Esophagus muscularis mucosa (tissue), 4 donors: ENCODE data around the gene RUNX3. TPM values are rescaled to one million over a fixed set of nuclear protein-coding genes. Genes with fewer than 3 reads are reported as not detected.

ENCODE experiments used
- DNase-seq: peaks from one replicate; pipeline ENCODE4 v3.0.0-alpha.2; 2017; ENCODE audit errors: extremely low spot score
- H3K27ac ChIP-seq, 4 donors: fragments of 200-600 bp; sonication (generic); replicated peaks in 1 of 4; 1 replicate in 3 of 4; 2 replicates in 1 of 4; pipeline ENCODE4 v1.5.1; 2016 to 2019; ENCODE audit warnings: mild to moderate bottlenecking in 1 of 4
- H3K27me3 ChIP-seq, 4 donors: fragments of 200-600 bp; sonication (generic); one replicate each; pipeline versions ENCODE4 v1.5.1 to v1.6.0; 2016 to 2019
- H3K36me3 ChIP-seq, 4 donors: fragments of 200-600 bp; sonication (generic); one replicate each; pipeline ENCODE4 v1.5.1; 2016 to 2019
- H3K4me1 ChIP-seq, 4 donors: fragments of 200-600 bp; sonication (generic); one replicate each; pipeline ENCODE4 v1.5.1; 2016 to 2019
- H3K4me3 ChIP-seq, 4 donors: fragments of 200-600 bp; sonication (generic); 1 replicate in 2 of 4; 2 replicates in 2 of 4; pipeline ENCODE4 v1.5.1; 2016 to 2019; ENCODE audit warnings: mild to moderate bottlenecking in 4 of 4, moderate library complexity in 1 of 4
- H3K9me3 ChIP-seq, 4 donors: fragments of 200-600 bp; sonication (generic); 1 replicate in 3 of 4; 2 replicates in 1 of 4; pipeline ENCODE4 v1.5.1; 2016 to 2019
- EP300 ChIP-seq: sonication (generic); formaldehyde crosslinking; IDR thresholded peaks from one replicate; pipeline ENCODE4 v1.6.1; 2017; ENCODE audit warnings: antibody characterized with exemption
- POLR2A ChIP-seq: fragments of 450-650 bp; IDR thresholded peaks from one replicate; pipeline ENCODE4 v1.6.1; 2017; ENCODE audit warnings: antibody characterized with exemption, moderate library complexity, mild to moderate bottlenecking, low read depth
- POLR2AphosphoS5 ChIP-seq, 2 donors: sonication (generic); formaldehyde crosslinking; IDR thresholded peaks; one replicate each; pipeline ENCODE4 v1.6.1; 2017; ENCODE audit warnings: antibody characterized with exemption in 2 of 2
- WGBS: methylation state at CpG from one replicate; pipeline ENCODE4 v1.1.5; 2018; 5-methylcytosine and 5-hydroxymethylcytosine counted together
- intact Hi-C: fragments of 100-400 bp; cut with DNase I; formaldehyde crosslinking; loops from one replicate; pipeline ENCODE4 v1.15.1; 2023
- total RNA-seq, 4 donors: library from RNA; depleted of rRNA; stranded (reverse); fragments of >200 nt; gene quantifications; one replicate each; pipeline versions ENCODE4 v1.1.0 to v1.2.1, GENCODE V29; 2016
- TF ChIP-seq, protein P1 (sequence below), 3 experiments: fragments of 200-600 bp in 2 of 3; fragments of 450-650 bp in 1 of 3; sonication (generic) in 2 of 3; IDR thresholded peaks; one replicate each; pipeline ENCODE4 v1.5.1; 2017 to 2019; ENCODE audit warnings: antibody characterized with exemption in 3 of 3, mild to moderate bottlenecking in 2 of 3, moderate library complexity in 1 of 3

RUNX3 gene
- total RNA-seq, 4 donors from 2014 or later: 0.91 to 4.4 (median 2.3) TPM

DNA sequence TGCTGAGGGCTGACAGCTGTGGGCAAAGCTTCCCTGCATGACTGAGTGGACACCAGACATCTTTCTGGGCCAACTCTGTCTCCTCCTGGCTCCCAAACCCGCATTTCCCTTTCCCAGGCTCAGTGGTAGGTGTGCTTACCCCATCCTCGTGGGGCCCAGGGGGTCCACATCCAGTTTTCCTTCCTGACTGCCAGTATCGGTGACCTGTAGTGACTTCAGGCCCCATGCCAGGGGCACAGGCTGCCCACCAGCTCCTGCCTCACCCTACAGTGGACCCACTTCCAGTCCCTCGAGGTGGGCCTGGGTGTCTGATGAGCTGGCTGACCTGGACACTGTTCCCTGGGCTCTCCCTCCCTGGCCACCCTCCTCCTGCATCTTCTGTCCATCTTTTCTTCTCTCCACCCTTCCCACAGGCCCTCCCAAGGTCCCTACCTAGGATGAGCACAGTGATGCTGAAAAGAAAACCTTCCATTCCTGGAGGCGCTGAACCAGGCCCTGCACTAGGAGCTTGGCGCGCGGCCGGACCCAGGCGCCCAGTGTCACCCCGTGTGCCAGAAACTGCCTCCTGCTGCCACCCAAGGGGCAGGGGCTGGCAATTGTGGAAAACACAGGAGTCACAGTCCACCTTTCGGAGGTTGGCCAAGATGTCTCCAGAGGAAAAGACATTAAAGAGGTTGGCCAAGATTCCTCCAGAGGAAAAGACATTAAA, 67.1 kb downstream of the RUNX3 start:
- no peaks in the 10 kb centered on the region for H3K9me3 ChIP-seq
- H3K4me3 ChIP-seq: no peak overlapping the region
- no peaks in the 10 kb centered on the region for H3K4me1 ChIP-seq
- no peak overlapping the region for H3K27ac ChIP-seq
- intact Hi-C loops: no loop called here
- no peaks in the 10 kb centered on the region for H3K36me3 ChIP-seq
- DNase-seq: no peak
- H3K27me3 ChIP-seq: peaks cover 0 to 70% (median 2%) of the 10 kb centered on the region in 4 donors
- TF ChIP-seq EP300: no peak
- TF ChIP-seq POLR2AphosphoS5 (IDR thresholded peaks at IDR 0.05): no peak
- TF ChIP-seq, protein P1, sequence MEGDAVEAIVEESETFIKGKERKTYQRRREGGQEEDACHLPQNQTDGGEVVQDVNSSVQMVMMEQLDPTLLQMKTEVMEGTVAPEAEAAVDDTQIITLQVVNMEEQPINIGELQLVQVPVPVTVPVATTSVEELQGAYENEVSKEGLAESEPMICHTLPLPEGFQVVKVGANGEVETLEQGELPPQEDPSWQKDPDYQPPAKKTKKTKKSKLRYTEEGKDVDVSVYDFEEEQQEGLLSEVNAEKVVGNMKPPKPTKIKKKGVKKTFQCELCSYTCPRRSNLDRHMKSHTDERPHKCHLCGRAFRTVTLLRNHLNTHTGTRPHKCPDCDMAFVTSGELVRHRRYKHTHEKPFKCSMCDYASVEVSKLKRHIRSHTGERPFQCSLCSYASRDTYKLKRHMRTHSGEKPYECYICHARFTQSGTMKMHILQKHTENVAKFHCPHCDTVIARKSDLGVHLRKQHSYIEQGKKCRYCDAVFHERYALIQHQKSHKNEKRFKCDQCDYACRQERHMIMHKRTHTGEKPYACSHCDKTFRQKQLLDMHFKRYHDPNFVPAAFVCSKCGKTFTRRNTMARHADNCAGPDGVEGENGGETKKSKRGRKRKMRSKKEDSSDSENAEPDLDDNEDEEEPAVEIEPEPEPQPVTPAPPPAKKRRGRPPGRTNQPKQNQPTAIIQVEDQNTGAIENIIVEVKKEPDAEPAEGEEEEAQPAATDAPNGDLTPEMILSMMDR (IDR thresholded peaks at IDR 0.05): no peak
- no peak for TF ChIP-seq POLR2A
- 88% methylated on average over 11 of the region's 12 CpGs for WGBS

DNA sequence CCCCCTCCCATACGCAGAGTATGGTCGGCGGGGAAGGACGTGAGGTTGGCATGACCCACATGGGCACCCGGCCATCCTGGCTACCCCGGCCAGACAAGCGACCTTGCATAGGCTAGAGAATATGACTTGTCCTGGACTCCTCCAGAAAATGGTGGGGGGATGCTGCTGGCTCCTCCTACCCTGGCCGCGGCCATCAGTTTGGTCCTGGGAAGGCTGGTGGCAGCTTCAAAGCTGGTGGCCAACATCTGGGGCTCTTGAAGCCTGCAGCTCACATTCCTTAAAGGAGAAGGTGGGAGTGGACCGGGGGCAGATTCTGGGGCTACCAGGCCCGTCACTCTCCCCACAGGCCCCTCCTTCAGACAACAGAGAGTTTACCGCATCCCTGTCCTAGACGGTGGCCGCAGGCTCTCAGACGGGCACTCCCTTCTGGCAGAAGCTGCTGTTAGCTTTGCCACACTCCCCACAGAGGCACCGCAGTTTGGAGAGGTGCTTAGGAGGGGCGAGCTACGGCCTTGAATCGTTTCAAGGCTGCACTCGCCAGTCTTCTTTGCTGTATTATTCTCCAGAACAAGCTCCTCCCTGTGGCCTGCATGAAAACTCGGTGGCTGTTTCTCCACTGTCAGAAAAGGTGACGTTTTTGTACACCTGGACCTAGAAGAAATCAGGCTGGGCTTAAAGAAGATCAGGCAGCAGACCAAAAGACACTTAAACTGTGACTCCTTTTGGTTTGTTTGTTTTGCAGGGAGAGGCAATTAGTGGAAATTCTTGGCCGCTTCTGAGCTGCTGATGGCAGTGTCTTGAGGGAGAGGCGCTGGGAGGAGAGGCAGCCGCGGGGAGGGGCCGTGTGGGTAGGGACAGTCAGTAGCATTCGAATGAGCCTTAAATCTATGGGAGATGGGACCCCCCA, 68.0 kb downstream of the RUNX3 start:
- Histone ChIP-seq H3K36me3 (no peaks in the 10 kb centered on the region), H3K27me3 (peaks cover 0 to 61% (median 1%) of the 10 kb centered on the region in 4 donors), H3K9me3 (no peaks in the 10 kb centered on the region), H3K4me1 (no peaks in the 10 kb centered on the region), H3K27ac (no peak overlapping the region), H3K4me3 (no peak overlapping the region)
- WGBS: 53% methylated on average over 26 of the region's 28 CpGs
- intact Hi-C loops: no loop called here
- TF ChIP-seq POLR2A (no peak), EP300 (no peak), POLR2AphosphoS5 (IDR thresholded peaks at IDR 0.05) (no peak)
- TF ChIP-seq, protein P1 (IDR thresholded peaks at IDR 0.05): no peak
- DNase-seq: peak; percentile 81

DNA sequence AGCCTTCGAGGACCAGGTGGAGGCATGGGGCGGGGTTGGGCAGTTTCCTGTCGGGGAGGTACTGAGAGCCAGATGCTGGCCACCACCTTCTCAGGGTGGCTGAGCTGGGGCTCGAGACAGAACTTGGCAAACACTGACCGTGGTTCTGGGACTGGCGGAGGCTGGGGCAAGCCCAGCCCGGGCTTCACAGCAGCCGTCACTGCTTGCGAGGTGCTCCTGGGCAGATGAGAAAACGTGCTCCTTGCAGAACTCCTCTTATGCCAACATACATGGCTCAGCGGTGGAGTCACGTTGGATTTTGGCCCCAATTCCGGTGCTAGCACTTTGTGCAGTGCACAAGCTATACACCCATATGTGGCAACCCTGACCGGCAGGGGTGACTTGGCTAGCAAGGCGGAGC, 69.2 kb downstream of the RUNX3 start:
- Histone ChIP-seq H3K4me3 (no peak overlapping the region), H3K4me1 (no peaks in the 10 kb centered on the region), H3K27ac (no peak overlapping the region), H3K36me3 (no peaks in the 10 kb centered on the region), H3K27me3 (peaks cover 0 to 53% (median 0%) of the 10 kb centered on the region in 4 donors), H3K9me3 (no peaks in the 10 kb centered on the region)
- TF ChIP-seq POLR2AphosphoS5 (IDR thresholded peaks at IDR 0.05) (no peak), POLR2A (no peak), EP300 (no peak)
- TF ChIP-seq, protein P1 (IDR thresholded peaks at IDR 0.05): no peak
- intact Hi-C loops: no loop called here
- 84% methylated on average over 10 of the region's 15 CpGs for WGBS
- DNase-seq: no peak

DNA sequence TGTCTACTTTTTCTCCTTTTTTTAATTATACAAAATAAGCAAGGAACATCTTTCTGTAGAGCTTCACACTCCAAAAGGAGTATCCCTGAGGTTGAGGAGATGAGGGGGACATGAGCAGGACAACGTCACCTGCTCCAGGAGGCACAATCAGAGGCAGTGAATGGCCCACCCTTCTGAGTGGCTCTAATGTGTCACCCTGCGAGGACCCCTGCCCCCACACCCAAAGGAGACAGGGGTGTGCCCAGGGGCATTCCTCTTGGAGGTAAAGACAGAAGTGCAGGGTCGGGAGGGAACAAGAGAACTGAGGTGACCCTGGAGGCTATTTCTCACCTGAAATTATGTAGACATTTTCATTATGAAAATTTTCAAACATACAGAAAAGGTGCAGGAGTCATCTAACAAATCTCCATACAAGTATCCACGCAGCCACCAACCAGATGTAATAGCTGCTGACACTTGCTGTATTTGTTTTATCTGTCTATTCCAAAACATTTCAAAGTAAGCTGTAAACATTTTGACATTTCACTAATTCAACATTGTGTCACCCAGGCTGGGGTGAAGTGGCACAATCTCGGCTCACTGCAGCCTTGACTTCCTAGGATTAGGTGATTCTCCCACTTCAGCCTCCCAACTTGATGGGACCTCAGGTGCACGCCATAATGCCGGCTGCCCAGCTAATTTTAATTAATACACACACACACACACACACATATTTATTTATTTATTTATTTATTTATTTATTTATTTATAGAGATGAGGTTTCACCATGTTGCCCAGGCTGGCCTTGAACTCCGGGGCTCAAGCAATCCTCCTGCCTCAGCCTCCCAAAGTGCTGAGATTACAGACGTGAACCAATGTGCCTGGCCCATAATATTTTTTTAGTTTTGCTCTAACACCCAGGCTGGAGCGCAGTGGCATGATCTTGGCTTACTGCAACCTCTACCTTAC, 70.7 kb downstream of the RUNX3 start:
- no peak for TF ChIP-seq POLR2AphosphoS5 (IDR thresholded peaks at IDR 0.05)
- no peak for TF ChIP-seq POLR2A
- TF ChIP-seq EP300: no peak
- TF ChIP-seq, protein P1 (IDR thresholded peaks at IDR 0.05): no peak
- H3K4me3 ChIP-seq: no peak overlapping the region
- H3K9me3 ChIP-seq: no peaks in the 10 kb centered on the region
- no peaks in the 10 kb centered on the region for H3K36me3 ChIP-seq
- no peak overlapping the region for H3K27ac ChIP-seq
- H3K4me1 ChIP-seq: no peaks in the 10 kb centered on the region
- no peak for DNase-seq
- H3K27me3 ChIP-seq: peaks cover 0 to 46% (median 0%) of the 10 kb centered on the region in 4 donors
- WGBS: 75% methylated on average over 10 of the region's 10 CpGs
- intact Hi-C loops: no loop called here
